AG04450 (cell line): ENCODE data around the gene WNK2. TPM values are rescaled to one million over a fixed set of nuclear protein-coding genes. Genes with fewer than 3 reads are reported as not detected.

Experiments used
- CTCF ChIA-PET: fragments of 300-600, 350-600 bp; formaldehyde crosslinking; extraction: SDS; loops from one replicate; lab custom pipeline; 2022; ENCODE audit warnings: antibody characterized with exemption, inconsistent platforms; lab: Charles Lee
- POLR2A ChIA-PET: fragments of 350-600 bp; formaldehyde crosslinking; extraction: SDS; loops from one replicate; lab custom pipeline; 2021; ENCODE audit warnings: antibody characterized with exemption, inconsistent platforms; lab: Yijun Ruan, JAX
- DNase-seq: peaks from one replicate; pipeline ENCODE4 v3.0.0-alpha.2; 2011; ENCODE audit warnings: low read depth, low spot score
- H3K27ac ChIP-seq: one replicate; pipeline ENCODE4 v1.5.1; 2012; ENCODE audit warnings: low read depth, low read length, control low read depth
- H3K27me3 ChIP-seq: one replicate; pipeline ENCODE4 v1.6.0; 2012; ENCODE audit warnings: low read length; ENCODE audit not compliant: control insufficient read depth, insufficient read depth
- H3K4me3 ChIP-seq: 2 replicates; pipeline ENCODE4 v1.5.1; 2011; ENCODE audit warnings: mild to moderate bottlenecking, low read depth, low read length, control low read depth
- H3K9me3 ChIP-seq: 2 replicates; pipeline ENCODE4 v1.5.1; 2012; ENCODE audit warnings: low read length; ENCODE audit not compliant: control insufficient read depth, insufficient read depth
- CTCF ChIP-seq: IDR thresholded peaks from 2 replicates; pipeline ENCODE4 v1.5.1; 2011; ENCODE audit warnings: low read depth, low read length, control low read depth, inconsistent platforms
- polyA plus RNA-seq: library from polyadenylated mRNA; depleted of rRNA; stranded (reverse); fragments of >200 nt; gene quantifications from 2 replicates; pipeline ENCODE4 v1.2.3, GENCODE V29; 2011

The WNK2 gene
- polyA plus RNA-seq, 1 experiment = not detected

GRCh38 chr9:93244510-93245436 lies 60.8 kb downstream of the WNK2 start:
- H3K27me3 ChIP-seq = peaks cover 16% of the 10 kb centered on the region
- ChIA-PET POLR2A (no interaction called here), CTCF (no interaction called here)
- no peak for TF ChIP-seq CTCF
- DNase-seq = no peak
- H3K9me3 ChIP-seq = no peaks in the 10 kb centered on the region
- no peak overlapping the region for H3K4me3 ChIP-seq
- no peak overlapping the region for H3K27ac ChIP-seq

GRCh38 chr9:93245437-93245970 lies 61.6 kb downstream of the WNK2 start:
- POLR2A ChIA-PET = no interaction called here
- CTCF ChIA-PET = no interaction called here
- no peak for TF ChIP-seq CTCF
- no peak overlapping the region for H3K4me3 ChIP-seq
- H3K9me3 ChIP-seq = no peaks in the 10 kb centered on the region
- no peak for DNase-seq
- no peak overlapping the region for H3K27ac ChIP-seq
- H3K27me3 ChIP-seq = peaks cover 16% of the 10 kb centered on the region

GRCh38 chr9:93246111-93246510 lies 62.2 kb downstream of the WNK2 start:
- Histone ChIP-seq H3K9me3 (no peaks in the 10 kb centered on the region), H3K27me3 (peaks cover 16% of the 10 kb centered on the region), H3K4me3 (no peak overlapping the region), H3K27ac (no peak overlapping the region)
- no peak for DNase-seq
- no peak for TF ChIP-seq CTCF
- ChIA-PET CTCF (no interaction called here), POLR2A (no interaction called here)

GRCh38 chr9:93246526-93246925 lies 62.6 kb downstream of the WNK2 start:
- Histone ChIP-seq H3K27ac (no peak overlapping the region), H3K27me3 (peaks cover 16% of the 10 kb centered on the region), H3K4me3 (no peak overlapping the region), H3K9me3 (no peaks in the 10 kb centered on the region)
- TF ChIP-seq CTCF = no peak
- ChIA-PET CTCF (no interaction called here), POLR2A (no interaction called here)
- DNase-seq = no peak
